ENCODE data around the gene HYCC2. TPM values are rescaled to one million over a fixed set of nuclear protein-coding genes. Genes with fewer than 3 reads are reported as not detected.
"Not testable (repeated sequence)": the region's sequence is repeated elsewhere in the genome, so short reads cannot be mapped to it uniquely, and the experiment has no call there.

The HYCC2 gene
- total RNA-seq, 1 donor from 2014 or later, result 14.2 TPM

DNA sequence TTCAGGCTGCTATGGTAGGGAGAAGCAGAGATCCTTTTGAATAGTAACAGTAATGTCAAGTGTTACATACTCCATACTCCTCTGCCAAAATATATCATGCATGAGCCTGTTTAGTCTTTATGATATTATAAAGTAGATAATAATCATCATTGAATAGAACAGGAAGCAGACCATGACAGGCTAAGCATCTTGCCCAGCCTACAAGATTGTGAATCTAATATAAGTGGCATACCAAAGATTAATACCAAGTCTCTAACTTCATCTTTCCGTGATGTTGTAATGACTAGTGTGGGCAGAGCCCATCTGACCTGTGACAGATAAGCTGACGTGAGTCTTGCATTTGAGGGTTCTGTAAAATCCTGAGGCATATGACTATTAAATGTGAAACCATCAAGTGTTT lies 13.4 kb upstream of the HYCC2 start:
- intact Hi-C loops (cut with DNase I), result no loop called here
- DNase-seq (ENCODE audit: low spot score), result no peak

GRCh38 chr2:201074996-201075395 lies 3.5 kb upstream of the HYCC2 start:
- intact Hi-C loops (cut with DNase I), result loop anchor here (5.0 kb wide), 1 partner anchor 82 kb away; no protein-coding TSS in a partner anchor
- DNase-seq (ENCODE audit: low spot score), result no peak

DNA sequence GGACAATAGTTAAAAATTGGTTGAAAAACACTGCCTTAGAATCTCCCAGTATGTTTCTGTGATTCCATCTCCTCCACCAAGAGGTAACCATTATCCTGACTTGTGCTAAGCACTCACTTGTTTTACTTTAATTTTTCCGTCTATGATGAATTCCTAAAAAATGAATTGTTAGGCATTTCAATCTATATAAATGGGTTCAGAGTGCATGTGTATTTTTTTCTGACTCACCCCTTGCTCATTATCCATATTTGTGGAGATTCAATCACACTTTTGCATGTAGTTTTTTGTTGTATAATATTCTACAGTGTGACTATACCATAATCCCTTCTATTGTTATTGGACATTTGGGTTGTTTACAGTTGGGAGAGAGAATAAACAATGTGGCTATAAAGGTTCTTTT lies 1.6 kb upstream of the HYCC2 start:
- no peak for DNase-seq (ENCODE audit: low spot score)
- intact Hi-C loops (cut with DNase I), result loop anchor here (5.0 kb wide), 1 partner anchor 84 kb away; no protein-coding TSS in a partner anchor

DNA sequence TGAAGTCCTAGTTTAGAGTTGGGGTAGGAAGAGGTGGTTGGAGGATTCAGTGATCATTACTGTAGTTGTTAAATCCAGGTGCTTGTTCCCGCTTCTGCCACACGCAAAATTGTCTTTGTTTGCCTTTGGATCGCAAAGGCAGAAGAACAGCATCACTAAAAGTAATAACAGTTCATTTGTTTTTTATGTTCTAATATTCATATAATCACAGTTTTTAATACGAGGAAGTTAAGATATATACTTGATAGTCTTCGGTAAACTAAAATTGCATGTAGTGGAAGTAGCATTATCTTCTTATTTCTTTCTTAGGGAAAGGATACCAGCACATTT lies 695 bp upstream of the HYCC2 start:
- intact Hi-C loops (cut with DNase I), result loop anchor here (5.0 kb wide), 1 partner anchor 85 kb away; no protein-coding TSS in a partner anchor
- no peak for DNase-seq (ENCODE audit: low spot score)

- intact Hi-C loops (cut with DNase I), result loop anchor here (1.0 to 5.0 kb wide), 4 partner anchors 46 to 166 kb away; partner anchors contain the start of genes CFLAR and ORC2
- DNase-seq (ENCODE audit: low spot score), result no peak
Measured at GRCh38 chr2:201070948-201071478, 458 bp downstream of the HYCC2 start.

- no peak for DNase-seq (ENCODE audit: low spot score)
- intact Hi-C loops (cut with DNase I), result no loop called here
Measured at GRCh38 chr2:201064797-201065329, 6.6 kb downstream of the HYCC2 start.

- DNase-seq (ENCODE audit: low spot score); intact Hi-C loops (cut with DNase I): not testable (repeated sequence)
Measured at GRCh38 chr2:201063516-201063915, 8.0 kb downstream of the HYCC2 start.

- no peak for DNase-seq (ENCODE audit: low spot score)
- intact Hi-C loops (cut with DNase I), result no loop called here
Measured at GRCh38 chr2:201059961-201060755, 11.3 kb downstream of the HYCC2 start.

DNA sequence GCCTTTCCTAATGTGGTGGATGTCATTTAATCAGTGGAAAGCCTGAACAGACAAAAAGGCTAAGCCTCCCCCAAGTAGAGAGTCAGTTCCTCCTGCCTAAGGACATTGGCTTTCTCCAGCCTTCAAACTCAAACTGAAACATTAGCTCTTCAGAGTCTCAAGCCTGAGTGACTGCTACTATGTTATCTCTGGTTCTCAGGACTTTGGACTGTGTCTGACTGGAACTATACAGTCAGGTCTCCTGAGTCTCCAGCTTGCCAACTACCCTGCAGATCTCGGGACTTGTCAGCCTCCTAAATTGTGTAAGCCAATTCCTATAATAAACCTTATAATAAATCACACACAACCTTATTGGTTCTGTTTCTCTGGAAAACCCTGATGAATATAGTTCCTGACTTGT lies 12.6 kb downstream of the HYCC2 start:
- no peak for DNase-seq (ENCODE audit: low spot score)
- intact Hi-C loops (cut with DNase I), result no loop called here

GRCh38 chr2:201057715-201058248 lies 13.7 kb downstream of the HYCC2 start:
- DNase-seq (ENCODE audit: low spot score), result no peak
- intact Hi-C loops (cut with DNase I), result no loop called here

DNA sequence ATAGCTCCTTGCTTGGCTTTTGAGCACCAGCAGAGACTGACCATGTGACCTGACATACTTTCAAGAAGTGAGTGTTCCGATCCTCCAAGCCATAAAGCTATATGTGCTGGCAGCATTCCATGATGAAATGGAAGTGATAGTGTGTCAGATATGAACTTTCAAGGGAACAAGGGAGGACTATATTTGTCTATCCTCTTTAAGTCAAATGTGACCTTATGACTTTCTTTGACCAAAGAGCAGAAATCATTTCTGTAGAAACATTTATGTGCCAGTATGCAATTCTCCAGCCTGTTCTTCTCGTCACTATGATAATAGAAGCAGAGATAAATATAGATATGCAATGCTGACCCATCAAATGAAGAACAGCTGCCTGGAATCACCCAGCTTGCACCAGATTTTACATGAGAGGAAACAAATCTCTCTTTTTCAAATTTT lies 14.4 kb downstream of the HYCC2 start:
- intact Hi-C loops (cut with DNase I), result no loop called here
- no peak for DNase-seq (ENCODE audit: low spot score)

- DNase-seq (ENCODE audit: low spot score), result no peak
- intact Hi-C loops (cut with DNase I), result no loop called here
Measured at GRCh38 chr2:201049455-201049854, 22.0 kb downstream of the HYCC2 start.

DNA sequence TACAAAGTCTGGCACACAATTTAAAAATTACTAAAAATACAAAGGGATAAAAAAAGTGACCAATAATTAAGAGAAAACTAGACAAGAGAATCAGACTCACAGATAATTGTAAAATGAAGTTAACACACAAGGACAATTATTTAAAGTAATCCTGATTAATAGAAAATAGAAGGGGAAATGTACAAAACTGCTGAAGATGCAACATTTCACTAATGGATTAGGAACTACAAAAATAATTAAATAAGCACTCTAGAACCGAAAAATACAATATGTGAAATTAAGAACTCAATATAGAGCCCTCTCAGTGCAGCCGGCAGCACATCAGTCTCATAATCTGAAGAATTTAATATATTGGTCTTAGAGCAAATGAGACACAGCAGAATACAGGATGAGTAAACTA lies 24.6 kb downstream of the HYCC2 start:
- DNase-seq (ENCODE audit: low spot score), result no peak
- intact Hi-C loops (cut with DNase I), result no loop called here

- intact Hi-C loops (cut with DNase I); DNase-seq (ENCODE audit: low spot score): not testable (repeated sequence)
Measured at GRCh38 chr2:201043050-201043449, 28.4 kb downstream of the HYCC2 start.

DNA sequence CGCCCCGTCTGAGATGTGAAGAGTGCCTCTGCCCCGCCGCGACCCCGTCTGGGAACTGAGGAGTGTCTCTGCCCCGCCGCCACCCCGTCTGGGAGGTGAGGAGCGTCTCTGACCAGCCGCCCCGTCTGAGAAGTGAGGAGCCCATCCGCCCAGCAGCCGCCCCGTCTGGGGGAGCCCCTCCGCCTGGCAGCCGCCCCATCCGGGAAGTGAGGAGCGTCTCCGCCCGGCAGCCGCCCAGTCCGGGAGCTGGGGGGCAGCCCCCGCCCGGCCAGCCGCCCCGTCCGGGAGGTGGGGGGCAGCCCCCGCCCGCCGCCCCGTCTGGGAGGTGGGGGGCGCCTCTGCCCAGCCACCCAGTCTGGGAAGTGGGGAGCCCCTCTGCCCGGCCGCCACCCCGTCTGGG lies 29.0 kb downstream of the HYCC2 start:
- intact Hi-C loops (cut with DNase I); DNase-seq (ENCODE audit: low spot score): not testable (repeated sequence)

DNA sequence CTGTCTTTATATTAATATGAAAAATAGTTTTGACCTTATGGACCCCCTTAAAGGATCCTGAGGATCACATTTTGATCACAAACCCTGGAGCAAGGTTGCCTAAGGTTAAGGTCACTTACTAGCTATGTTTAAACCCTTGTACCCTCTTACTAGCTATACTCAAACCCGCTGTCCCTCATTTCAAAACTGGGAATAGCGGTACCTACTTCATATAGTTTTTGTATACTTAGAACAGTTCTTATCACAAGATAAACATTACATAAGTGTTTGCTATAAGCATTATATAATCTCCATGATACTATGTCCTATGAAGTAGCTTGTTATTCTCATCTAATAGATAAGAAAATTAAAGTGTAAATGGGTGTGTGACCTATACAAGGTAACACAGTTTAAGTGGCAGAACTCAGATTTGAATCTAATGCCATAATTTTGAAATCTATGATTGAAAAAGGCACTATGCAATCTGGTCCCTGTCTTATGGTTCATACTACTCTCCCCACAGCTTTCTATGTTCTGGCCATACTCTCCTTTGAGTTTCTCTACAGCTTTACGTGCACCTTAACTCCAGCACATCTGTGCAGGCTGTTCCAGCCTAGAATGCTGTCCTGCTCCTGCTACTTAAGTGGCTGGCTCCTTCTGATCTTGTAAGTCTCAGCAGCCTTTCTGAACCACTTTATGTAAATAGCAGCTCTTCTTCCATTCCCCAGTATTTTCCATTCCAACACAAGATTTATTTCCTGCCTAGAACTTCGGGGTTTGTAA lies 30.4 kb downstream of the HYCC2 start:
- intact Hi-C loops (cut with DNase I), result no loop called here
- no peak for DNase-seq (ENCODE audit: low spot score)

DNA sequence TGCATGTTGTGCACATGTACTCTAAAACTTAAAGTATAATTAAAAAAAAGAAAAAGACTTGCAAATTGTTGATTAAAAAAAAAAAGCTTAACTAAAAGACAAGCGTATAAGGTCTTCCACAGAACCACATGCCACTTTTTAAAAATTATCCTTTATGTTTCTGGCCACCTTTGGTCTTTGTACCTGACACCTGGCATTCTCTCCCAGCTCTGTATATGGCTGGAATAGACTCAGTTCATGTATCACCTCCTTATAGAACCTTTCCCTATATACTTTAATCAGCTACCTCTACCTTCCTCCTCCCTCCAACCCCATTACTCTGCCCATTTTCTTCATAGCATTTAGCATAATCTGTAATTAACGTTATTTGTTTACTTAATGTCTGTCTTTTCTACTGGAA lies 32.6 kb downstream of the HYCC2 start:
- intact Hi-C loops (cut with DNase I), result no loop called here
- no peak for DNase-seq (ENCODE audit: low spot score)

DNA sequence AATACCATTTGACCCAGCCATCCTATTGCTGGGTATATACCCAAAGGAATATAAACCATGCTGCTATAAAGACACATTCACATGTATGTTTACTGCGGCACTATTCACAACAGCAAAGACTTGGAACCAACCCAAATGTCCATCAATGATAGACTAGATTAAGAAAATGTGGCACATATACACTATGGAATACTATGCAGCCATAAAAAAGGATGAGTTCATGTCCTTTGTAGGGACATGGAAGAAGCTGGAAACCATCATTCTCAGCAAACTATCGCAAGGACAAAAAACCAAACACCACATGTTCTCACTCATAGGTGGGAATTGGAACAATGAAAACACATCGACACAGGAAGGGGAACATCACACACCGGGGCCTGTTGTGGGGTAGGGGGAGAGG lies 33.1 kb downstream of the HYCC2 start:
- intact Hi-C loops (cut with DNase I); DNase-seq (ENCODE audit: low spot score): not testable (repeated sequence)

- DNase-seq (ENCODE audit: low spot score); intact Hi-C loops (cut with DNase I): not testable (repeated sequence)
Measured at GRCh38 chr2:201034355-201034754, 37.1 kb downstream of the HYCC2 start.

GRCh38 chr2:201024518-201024917 lies 47.0 kb downstream of the HYCC2 start:
- DNase-seq (ENCODE audit: low spot score), result no peak
- intact Hi-C loops (cut with DNase I), result no loop called here

Measured in cardiac septum (tissue), 1 donor.